DMS53 treated with DMSO at 0.1 percent for 48 hours (cell line): ENCODE measurements around the gene HSH2D.
"Not testable (repeated sequence)": the region's sequence is repeated elsewhere in the genome, so short reads cannot be mapped to it uniquely, and the experiment has no call there.

Experiments
- DNase-seq: peaks from one replicate; lab custom pipeline; 2025; ENCODE audit not compliant: unreplicated experiment; lab: John Stamatoyannopoulos, UW

Gene HSH2D

GRCh38 chr19:16154557-16154956, 11.1 kb downstream of the HSH2D start:
- DNase-seq, result no peak

DNA sequence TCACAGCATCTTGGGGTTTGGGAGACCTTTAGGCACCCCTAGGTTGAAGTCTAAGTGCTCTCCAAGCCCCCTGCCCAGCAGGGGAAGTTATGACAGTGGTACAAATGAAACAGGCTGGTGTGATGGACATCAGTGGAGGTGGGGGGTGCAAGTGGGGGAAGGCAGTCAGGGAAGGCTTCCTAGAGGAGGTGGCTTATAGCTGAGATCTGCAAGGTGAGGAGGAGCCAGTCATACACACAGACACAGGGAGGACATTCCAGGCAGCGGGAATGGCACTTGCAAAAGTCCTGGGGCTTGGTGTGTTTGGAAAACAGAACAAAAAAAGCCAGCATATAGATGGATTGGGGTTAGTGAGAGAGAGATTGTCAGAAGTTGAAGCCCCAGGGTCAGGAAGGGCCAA, 11.6 kb downstream of the HSH2D start:
- no peak for DNase-seq

- DNase-seq, result no peak
Measured at GRCh38 chr19:16156904-16157303, 13.4 kb downstream of the HSH2D start.

GRCh38 chr19:16157601-16158000, 14.1 kb downstream of the HSH2D start:
- no peak for DNase-seq

GRCh38 chr19:16159655-16160054, 16.2 kb downstream of the HSH2D start:
- DNase-seq, result no peak

DNA sequence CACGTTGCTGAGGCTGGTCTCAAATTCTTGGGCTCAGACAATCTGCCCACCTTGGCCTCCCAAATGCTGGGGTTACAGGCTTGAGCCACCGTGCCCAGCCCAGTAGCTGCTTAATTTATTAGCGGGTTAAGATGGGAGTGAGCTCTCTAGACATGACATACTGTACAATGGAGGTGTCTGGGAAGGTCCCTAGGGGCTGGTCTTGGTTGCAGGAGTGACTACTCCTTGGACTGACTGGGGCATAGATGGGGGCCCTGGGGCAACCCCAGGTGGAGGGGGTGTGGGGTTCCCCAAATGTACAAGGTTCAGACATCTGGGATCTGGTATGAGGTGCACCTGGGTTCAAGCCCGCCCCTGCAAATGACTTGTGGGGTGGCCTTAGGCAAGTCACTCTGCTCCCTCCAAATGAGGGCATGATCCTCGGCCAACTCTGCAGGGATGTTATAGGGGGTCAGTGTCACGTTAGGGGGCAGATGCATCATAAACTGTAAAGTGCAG, 17.0 kb downstream of the HSH2D start:
- no peak for DNase-seq

DNA sequence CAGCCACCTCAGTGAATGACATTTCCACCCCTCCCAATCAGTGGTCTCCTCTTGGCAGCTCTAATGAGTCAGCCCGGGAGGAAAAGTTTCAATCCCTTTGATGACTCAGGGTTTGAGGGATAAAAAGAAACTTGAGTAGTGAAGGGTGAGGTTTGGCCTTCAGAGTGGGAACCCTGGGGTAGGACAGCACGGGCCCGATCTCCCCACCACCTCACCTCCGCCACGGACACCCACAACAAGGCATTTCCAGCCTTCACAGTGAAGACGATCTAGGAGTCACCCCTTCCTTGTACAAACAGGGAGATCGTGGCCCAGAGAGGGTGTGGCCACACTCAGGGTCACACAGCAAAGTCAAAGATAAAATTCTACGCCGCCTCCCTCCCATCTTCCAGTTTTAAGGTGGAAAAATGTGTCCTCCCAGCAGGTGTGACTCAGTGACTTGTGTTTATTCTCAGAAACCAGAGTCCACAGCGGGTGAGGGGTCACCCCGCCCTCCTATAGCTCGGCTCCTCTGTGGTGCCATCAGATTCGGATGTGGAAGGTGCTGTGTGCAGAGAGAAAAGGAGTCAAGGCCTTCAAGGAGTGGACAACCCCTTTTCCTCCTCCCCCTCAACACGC, 17.6 kb downstream of the HSH2D start:
- no peak for DNase-seq

- DNase-seq, result no peak
Measured at GRCh38 chr19:16161840-16162239, 18.4 kb downstream of the HSH2D start.

DNA sequence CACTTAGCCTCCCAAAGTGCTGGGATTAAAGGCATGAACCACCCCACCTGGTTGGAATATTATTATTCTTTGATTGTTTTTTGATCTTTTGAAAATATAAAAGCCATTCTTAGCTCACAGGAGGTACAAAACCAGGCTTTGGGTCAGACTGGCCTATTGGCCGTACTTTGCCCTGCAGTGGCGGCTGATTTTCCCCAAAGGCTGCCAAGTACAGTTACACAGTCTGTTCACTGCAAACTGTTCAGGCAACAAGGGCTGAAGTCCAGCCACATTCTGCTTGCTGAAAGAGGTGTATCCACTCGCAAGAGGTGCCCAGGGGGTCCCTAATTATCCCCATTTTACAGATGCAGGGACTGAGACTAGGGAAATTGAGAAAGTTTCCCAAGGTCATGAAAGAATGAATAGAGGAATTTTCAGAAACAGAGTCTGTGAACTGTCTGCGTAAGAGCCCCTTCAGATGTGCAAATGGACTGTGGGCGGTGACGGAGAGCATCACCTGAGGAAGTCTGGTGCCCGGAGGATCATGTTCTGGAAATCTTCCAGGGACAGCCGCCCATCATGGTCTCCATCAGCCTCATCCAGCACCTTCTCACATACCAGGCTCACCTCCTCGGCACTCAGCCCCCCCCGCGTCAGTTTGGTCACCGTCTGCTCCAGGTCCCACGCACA, 20.9 kb downstream of the HSH2D start:
- no peak for DNase-seq

DNA sequence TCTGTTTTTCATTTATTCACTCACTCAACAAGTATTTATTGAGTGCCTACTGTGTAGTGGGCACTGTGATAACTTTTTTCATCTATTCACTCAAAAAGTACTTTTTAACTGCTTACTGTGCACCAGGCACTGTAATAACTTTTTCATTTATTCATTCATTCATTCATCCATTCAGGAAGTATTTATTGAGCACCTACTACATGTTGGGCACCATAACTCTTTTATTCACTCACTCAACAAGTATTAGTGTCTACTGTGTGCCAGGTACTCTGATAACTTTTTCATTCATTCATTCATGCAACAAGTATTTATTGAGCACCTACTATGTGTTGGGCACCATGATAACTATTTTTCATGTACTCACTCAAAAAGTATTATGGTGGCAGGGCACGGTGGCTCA, 22.9 kb downstream of the HSH2D start:
- DNase-seq, result no peak

DNA sequence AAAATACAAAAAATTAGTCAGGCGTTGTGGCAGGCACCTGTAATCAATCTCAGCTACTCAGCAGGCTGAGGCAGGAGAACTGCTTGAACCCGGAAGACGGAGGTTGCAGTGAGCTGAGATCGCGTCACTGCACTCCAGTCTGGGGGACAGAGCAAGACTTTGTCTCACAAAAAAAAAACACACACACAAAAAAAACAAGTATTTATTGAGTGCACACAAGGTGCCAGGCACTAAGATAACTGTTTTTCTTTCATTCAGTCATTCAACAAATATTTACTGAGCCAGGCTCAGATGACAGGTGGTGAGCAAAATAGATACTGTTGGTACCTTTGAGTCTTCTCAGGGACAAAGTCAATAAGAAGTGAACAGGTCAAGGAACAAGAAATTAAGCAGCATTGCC, 23.6 kb downstream of the HSH2D start:
- no peak for DNase-seq

GRCh38 chr19:16168465-16169081, 25.1 kb downstream of the HSH2D start:
- no peak for DNase-seq

DNA sequence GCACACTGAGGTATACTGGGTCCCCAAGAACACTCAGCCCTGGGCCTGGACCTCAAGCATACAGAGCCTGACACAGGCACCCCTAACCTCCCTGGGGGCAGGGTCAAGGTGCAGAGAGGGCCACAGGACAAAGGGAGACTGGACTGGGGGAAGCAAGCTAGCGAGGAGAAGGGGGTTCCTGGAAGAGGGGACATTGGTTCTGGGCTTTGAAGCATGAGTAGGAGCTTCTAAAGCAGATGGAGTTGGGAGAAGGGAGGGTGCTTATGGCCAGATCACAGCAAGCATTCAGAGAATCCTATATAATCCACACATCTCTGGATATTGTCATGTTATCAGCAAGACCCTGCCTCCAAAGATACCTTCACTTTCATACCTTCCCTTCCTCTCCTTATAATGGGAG, 26.6 kb downstream of the HSH2D start:
- DNase-seq, result no peak

DNA sequence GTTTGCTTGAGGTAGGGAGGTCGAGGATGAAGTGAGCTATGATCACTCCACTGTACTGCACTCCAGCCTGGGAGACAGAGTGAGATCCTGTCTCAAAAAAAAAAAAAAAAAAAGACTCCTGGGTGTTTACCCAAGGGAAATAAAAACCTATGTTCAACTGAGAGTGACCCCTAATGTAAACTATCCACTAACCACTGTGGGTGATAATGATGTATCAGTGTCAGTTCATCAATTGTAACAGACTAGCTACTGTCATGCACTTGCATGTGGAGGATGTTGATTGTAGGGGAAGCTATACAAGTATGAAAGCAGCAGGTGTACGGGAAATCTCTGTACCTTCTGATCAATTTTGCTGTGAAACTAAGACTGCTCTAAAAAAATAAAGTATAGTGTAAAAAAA, 32.5 kb downstream of the HSH2D start:
- no peak for DNase-seq

DNA sequence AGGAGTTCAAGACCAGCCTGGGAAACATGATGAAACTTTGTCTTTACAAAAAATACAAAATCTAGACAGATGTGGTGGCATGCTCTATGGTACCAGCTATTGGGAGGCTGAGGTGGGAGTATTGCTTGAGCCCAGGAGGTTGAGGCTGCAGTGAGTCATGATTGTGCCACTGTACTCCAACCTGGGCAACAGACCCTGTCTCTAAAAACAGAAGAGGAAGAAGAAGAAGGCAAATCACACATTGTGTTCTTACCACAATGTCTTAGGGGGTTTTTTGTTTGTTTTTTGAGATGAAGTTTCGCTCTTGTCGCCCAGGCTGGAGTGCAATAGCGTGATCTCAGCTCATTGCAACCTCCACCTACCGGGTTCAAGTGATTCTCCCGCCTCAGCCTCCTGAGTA, 35.4 kb downstream of the HSH2D start:
- DNase-seq, result not testable (repeated sequence)

GRCh38 chr19:16180611-16181010, 37.1 kb downstream of the HSH2D start:
- DNase-seq, result no peak

- no peak for DNase-seq
Measured at GRCh38 chr19:16184665-16185122, 41.2 kb downstream of the HSH2D start.

GRCh38 chr19:16185123-16185767, 41.8 kb downstream of the HSH2D start, which contains the start of gene FAM32A:
TSS of gene FAM32A (plus strand) at chr19:16185410. CDS start at chr19:16185443, 33 bp downstream.
- peak; percentile 88 for DNase-seq

DNA sequence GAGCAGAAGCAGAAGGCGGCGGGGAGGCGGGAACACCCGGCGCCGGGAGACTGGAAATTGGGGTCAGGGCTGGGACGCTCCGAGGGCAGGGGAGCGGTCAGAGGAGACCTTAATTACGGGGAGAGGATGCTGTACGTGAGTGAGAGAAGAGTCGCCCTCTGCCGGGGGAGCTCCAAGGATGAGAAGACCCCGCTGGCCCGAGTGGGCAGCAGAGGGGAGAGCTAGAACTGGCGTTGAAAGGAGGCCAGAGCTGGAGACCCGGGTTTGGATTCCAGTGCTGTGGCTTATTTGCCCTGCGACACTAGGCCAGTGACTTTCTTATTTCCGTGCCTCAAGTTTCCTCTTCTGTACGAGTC, 42.3 kb downstream of the HSH2D start:
- DNase-seq, result no peak

GRCh38 chr19:16188521-16188920, 45.0 kb downstream of the HSH2D start:
- DNase-seq, result no peak

GRCh38 chr19:16190198-16190597, 46.7 kb downstream of the HSH2D start:
- DNase-seq, result no peak

- no peak for DNase-seq
Measured at GRCh38 chr19:16190736-16191135, 47.3 kb downstream of the HSH2D start.
